HG03103 (cell line): Measurements from ENCODE around the gene FLT4.

ENCODE experiments used
- ATAC-seq: cut with Tn5 transposase; IDR thresholded peaks from one replicate; pipeline ENCODE4 v1.9.1; 2021; ENCODE audit warnings: low read depth; ENCODE audit not compliant: unreplicated experiment

Gene FLT4

DNA sequence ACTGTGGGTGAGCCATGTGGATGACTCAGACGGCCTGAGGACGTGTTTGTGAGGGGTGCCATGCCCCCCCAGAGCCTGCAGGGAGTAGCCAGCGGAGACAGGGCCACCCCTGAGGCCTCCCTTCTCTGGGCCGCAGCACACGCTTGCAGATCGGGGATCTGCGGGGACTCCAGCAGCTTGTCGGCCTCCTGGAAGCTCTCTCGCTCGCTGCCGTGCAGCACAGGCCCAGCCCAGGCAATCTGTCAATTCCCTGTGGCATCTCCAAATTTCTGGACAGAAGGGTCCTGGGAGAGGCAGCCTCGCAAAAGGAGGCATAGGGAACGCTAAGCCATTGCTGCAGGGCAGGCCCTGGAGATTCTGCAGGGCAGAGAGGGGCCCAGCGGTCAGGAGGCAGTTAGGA is 21.2 kb downstream of the FLT4 start:
- ATAC-seq, result no peak

DNA sequence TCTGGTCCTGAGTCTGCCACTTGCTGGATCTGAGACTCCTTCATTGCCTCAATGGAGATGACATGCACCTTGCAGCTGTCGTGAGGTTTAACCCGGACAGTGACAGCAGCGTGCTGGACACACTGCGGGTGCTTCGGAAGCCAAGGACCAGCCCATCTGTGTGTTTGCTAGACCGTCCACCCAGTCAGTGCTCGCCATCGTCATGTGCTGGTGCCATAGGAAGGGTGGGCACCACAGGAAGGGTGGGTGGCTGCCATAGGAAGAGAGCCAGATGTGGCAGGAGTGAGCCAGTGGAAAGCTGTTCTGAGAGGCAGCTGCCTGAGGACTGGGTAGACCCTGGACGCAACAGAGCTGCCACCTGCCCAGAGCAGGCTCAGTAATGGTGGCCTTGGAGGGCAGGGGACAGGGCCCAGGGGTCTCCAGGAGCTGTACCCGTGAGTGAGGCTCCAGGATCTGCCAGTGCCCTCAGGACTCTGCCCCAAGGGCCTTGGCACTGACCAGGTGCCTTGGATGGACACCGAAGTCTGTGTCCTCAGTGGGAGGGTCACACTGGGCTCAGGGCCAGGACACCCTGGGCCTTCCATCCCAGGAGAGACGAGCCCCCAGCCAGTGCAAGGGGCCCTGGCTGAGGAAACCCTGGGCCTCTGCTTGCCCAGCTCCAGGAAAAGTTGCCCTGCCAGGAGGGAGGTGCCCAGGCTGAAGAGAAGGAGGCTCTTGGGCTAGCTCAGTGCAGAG is 21.8 kb downstream of the FLT4 start:
- no peak for ATAC-seq

DNA sequence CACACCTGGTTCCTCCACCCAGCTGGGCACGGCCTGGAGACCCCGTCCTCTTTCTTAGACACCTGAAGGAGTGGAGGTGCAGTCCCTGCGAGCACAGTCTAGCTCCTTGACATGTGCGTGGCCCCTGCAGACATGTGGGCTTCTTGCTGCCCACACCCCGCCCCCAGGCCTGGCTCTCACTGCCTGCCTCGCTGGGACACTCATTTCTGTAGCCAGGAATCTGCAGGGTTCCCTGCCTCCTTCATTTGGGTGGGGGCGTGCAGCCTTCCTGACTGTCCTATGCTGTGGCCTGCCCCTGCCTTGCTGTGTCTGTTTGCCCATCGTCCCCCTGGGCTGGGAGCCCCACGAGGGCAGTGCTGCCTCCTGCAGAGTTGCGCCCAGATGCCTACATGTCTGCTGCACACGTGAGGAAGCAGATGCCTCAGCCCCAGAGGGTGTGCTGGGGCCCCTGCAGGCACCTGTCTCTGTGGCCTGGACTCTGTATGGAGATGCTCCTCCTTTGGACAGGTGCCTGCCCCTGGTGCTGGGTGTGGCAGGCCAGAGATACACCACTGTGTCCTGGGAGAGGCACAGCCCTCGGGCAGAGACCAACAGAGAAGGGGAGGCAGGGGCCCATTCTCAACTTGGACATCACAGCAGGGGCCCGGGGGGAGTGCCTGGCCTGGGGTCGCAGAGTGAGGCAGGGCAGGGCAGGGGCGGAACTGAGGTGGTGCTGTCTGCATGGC is 22.6 kb downstream of the FLT4 start:
- ATAC-seq, result no peak

DNA sequence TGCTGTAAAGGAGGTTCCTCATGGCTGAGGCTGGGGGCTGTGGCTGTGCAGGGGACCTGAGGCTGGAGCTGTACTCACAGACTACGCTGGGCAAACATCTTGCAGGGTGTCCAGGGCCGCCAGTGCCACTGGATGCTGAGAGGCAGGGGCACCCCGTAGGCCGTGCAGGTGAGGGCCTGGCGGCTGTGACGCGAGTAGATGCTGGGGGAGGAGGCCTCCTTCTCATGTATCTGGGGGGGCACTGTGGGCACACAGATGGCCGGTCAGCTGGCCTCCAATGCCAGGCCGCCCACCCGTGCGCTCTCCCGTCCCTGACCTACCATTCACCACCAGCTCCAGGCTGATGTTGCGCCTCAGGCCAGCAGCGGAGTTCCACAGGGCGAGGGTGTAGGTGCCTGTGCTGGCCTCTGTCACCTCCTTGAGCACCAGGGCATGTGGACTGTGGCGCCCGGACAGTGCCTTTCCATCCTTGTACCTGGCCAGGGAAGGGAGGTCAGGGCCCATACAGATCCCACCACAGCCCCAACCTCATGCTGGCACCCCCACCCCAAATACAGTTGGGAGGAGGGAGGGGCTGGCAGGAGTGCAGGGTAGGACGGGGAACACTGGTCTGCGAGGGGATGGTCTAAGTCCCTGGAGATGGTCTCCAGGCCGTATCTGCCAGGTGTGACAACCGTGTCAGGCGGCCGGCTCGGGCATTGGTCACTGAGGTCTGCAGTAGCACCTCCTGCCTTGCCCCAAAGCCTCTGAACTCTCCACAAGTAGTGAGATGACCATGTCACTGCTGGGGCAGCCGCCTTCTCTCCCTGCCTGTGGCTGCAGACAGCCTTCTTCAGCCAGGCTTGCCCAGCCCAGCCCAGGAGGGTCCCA is 23.4 kb downstream of the FLT4 start:
- ATAC-seq, result no peak

DNA sequence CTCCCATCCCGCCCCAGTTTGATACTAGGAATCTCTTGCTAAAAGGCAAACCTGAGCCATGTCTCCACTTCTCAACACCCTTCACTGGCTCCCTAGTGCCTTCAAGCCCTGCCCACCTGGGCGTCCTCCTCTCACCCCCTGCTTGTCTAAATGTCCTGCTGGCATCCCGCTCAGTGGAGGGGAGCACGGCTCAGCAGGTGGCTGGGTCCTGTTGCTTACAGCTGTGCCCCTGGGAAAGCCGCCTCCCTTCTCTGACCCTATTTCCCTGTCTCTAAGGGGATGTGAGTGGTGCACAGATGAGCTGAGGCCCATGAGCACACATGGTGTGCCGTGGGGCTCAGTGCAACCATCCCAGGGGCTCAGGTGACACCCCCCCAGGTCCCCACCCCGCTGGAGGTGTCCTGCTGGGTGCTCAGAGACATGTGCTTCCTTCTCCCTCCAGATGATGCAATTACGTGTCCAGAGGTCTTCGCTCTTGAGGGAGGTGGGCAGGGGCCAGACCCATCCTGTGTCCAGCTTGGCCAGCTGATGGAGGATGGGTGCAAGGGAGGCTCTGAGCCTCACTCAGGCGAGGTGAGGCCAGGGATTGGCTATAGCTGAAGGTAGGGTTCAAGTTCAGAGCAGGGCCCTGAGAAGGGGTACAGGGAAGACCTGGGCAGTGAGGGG is 24.1 kb downstream of the FLT4 start:
- no peak for ATAC-seq

DNA sequence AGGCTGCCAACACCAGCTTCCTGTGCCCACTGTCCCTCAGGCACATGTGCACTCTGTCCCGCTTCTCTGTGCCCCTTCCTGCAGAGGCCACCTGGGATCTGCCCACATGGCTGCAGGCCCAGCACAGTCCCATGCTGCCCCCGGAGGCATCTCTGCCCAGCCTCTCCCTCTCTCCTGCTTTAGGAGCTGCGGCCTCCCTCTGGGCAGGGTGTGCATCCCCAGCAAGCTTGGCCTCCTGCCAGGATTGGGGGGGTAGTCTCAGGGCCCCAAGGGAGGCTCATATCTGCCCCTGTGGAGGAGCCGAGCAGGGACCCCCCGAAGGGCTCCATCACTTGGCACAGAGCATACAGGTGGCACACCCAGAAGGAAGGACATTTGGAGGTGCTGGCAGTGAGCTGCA is 24.8 kb downstream of the FLT4 start:
- ATAC-seq, result no peak

DNA sequence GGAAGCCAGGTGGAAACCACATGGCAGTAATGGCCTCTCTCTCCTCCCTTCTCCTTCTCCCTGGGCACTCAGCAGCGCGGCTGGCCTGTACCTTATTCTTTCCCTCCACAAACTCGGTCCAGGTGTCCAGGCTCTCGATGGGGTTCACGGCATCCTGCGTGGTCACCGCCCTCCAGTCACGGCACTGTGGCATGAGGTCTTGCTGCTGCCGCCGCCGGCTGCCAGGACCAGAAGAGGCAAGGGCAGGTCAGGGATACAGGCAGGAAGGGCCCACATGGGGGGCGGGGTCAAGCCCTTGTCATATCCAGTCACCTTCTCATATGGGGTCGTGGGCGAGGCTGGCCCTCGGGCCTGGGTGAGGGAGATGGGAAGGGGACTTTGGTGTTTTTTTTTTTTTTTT is 25.6 kb downstream of the FLT4 start:
- ATAC-seq, result no peak

DNA sequence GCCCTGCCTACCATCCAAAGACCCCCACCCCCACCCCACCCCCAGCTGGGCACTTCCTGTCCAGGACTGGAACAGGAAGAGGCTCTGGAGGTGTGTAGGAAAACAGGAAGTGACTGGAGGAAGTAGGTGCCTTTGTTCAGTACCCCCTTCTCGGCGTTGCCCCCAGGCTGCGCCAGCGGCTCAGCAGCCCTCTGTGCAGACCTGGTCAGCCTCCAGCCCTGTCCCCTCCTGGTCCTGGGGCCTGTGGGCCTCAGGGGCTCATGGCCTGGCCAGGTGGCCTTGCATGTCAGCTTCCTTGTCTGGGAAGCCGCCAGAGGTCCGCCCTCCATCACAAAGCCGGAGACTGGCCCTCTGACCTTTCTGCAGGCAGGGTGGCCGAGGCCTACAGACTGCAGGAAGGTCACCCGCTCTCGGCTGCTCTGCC is 26.0 kb downstream of the FLT4 start:
- no peak for ATAC-seq

DNA sequence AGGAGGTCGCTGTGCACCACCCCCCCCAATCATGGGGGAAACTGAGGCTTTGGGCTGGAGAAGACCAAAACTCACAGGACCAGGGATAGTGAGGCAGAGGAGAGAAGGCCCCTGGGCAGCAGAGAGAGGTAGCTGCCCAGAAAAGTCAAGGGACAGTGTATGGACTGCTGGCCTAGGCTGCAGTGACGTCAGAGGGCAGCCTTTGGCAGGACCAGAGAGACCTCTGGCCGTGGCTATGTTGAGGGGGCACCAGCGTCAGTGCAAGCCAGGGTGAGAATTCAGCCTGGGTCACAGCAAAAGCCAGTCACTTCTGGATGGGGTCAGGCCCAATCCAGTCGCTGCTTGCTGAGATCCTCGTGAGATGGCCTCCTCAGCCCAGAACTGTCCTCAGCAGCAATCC is 26.5 kb downstream of the FLT4 start:
- no peak for ATAC-seq

DNA sequence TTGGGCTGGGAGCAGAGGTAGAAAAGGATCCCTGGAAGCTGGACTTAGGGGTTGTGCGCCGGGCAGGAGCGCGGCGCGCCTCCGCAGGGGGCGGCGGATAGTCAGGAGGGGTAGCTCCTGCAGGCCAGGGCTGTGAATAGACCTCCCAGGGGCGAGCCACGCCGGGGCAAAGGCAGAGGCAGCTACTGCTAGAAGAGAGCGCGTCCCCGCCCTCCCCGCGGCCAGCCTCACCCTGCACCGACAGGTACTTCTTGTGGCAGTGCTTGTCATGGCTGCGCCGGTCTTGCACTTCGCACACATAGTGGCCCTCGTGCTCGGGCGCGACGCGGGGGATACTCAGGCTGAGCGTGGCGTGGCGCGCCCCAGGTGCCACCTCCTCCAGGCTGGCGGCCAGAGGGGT is 28.1 kb downstream of the FLT4 start:
- ATAC-seq, result no peak

DNA sequence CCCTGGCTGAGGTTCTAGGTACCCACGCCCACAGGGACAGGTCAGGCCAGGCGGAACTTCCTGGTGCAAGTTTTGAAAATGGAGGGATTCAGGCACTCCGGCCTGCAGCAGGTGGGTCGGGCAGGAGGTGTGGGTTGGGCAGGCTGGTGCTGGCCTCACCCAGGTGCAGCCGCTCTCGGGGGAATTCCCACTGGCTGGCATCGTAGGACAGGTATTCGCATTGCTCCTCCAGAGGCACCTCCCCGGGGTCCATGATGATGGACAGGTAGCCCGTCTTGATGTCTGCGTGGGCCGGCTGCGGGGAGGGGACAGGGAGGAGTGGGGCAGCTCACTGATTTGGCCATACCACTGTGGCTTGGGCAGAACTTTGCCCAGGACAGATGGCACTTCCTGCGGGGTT is 29.4 kb downstream of the FLT4 start:
- no peak for ATAC-seq

DNA sequence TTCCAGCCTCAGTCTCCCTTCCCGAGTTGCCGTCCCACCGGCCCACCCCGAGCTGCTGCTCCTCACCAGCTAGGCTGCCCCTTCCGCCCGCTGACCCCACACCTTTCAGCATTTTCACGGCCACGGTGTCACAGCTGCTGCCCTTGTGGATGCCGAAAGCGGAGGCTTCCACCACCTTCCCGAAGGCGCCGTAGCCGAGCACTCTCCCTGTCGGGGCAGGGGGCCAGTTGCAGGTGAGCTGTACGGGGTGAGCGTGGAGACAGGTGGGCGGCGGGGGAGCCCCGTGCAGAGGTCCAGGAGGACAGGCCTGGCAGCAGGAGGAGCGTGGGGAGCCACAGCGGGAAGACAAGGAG is 29.9 kb downstream of the FLT4 start:
- ATAC-seq, result no peak

DNA sequence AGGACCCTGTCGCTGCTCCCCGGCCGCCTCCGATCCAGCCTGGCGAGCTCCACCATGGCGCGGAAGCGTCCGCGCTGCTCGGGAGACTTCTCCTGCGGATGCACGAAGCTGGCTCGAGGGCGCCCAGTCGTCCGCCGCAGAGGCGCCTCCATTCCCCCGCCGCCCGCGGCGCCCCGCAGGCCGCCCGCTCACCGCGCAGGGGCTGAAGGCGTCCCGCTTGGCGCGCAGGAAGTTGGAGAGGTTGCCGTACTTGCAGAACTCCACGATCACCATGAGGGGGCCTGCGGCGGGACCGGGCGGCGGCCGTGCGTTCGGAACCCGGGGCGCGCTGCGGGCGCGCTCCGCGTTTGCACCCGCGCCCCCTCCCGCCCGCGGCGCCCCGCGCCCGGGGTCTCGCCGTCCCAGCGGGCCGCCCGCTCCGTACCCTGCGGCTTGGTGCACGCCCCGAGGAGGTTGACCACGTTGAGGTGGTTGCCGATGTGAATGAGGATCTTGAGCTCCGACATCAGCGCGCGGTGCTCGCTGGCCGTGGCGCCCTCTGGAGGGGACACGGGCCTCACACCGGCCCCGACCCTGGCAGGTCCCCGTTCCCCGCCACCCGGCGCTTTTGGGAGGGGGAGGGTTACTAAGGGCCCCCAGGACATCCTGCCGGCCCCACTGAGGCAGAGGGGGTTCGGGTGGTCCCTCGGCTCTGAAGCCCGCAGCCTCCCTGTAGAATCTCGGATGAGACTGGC is 30.4 kb downstream of the FLT4 start:
- peak; percentile 72 for ATAC-seq

DNA sequence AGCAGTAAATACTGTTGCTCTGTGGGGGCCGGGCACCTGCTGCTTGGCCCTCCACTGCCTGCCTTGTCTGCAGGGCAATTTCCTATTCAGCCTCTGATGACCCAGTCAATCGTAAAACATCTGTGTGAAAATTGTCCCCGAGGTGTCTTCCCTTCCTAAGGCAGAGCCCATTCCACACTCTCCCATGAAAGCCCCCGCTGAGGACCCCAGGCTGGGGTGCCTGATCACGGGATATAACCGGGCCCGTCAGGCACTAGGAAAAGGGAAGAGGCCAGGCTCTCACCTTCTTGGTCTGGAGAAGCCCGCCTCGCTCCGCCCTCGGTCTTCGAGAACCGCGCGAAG is 30.9 kb downstream of the FLT4 start:
- no peak for ATAC-seq

DNA sequence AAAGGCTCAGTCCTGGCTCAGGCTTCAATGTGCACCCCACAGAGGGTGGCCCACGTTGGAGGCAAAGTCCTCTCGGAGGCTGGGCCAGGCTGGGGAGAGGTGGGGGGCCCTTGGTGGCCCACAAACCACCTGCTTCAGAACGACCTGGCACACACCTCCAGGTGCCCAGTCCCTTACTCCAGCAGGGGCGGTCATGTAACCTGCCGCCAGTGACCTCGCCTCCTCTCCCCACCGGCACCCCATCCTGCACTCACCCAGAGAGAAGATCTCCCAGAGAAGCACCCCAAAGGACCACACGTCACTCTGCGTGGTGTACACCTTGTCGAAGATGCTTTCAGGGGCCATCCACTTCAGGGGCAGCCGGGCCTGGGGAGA is 35.6 kb downstream of the FLT4 start:
- ATAC-seq, result no peak

DNA sequence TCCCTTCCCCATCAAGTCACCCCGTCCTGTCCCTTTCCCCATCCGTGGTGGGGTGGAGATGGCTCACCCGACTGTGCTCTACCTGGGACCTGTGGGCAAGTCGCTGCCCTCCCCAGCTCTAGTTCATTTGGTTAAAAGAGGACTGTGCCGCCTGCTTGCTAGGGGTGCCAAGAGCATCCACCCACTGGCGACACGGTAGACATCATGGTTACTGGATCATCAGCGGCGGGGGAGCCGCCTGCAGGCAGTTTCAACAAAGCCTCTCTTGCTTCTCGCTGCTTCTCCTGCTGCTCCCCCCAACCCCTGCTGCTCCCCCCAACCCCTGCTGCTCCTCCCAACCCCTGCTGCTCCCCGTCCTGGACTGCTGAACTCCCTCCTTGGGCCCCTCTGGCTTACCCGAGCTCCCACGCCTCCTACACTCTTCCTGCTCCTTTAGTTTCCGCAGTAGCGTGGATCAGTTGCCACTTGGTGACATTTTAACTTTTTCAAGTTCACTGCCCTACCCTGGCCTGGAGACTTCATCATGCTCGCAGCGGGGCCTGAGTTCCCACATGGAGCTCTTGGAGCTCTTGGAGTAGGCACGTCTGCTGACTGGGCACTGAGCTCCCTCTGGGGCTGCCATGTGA is 36.1 kb downstream of the FLT4 start:
- no peak for ATAC-seq

DNA sequence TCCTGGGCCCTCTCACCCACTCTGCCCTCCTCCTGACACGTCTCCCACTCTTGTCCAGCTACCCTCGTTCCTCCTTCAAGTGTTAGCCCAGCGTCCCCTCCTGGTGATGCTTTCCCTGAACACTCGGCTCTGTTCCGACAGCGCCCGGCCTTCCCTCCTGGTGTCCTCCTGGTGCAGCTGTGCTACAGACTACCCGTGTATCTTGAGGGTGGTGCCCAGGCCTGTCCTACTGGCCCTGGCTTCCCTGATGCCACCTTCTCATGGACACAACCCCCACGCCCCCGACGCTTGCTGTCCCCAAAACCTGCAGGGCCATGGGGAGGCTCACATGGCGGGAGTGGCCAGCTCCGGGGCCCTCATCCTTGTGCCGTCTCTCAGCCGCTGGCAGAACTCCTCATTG is 36.7 kb downstream of the FLT4 start:
- ATAC-seq, result no peak

DNA sequence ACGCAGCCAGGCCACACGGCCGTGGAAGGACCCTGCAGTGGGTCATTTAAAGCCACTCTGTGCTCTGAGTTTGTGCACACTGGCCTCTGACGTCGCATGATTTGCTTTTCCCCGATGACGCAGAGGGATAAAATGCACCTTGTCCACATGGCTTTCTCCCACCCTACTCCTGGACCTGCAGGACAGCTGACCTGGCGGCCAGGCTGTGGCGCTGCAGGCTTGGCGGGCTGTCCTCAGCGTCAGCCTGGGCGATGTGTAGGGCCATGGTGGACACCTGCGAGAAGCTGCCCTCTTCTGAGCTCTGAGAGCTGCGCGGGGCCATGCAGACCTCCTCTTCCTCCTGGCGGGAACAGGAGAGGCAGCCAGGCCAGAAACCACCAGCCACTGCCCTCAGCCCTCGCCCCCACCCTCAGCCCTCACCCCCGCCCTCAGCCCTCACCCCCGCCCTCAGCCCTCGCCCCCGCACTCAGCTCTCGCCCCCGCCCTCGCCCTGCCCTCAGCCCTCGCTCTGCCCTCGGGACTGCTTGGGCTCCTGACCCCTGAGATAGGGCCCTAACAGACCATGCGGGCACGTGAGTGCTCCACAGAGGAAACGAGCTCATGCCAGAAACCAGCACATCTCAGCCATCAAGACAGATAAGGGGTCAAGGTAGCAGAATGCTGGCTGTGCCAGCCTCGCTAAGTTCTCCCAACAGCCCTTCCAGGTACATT is 38.1 kb downstream of the FLT4 start:
- no peak for ATAC-seq

DNA sequence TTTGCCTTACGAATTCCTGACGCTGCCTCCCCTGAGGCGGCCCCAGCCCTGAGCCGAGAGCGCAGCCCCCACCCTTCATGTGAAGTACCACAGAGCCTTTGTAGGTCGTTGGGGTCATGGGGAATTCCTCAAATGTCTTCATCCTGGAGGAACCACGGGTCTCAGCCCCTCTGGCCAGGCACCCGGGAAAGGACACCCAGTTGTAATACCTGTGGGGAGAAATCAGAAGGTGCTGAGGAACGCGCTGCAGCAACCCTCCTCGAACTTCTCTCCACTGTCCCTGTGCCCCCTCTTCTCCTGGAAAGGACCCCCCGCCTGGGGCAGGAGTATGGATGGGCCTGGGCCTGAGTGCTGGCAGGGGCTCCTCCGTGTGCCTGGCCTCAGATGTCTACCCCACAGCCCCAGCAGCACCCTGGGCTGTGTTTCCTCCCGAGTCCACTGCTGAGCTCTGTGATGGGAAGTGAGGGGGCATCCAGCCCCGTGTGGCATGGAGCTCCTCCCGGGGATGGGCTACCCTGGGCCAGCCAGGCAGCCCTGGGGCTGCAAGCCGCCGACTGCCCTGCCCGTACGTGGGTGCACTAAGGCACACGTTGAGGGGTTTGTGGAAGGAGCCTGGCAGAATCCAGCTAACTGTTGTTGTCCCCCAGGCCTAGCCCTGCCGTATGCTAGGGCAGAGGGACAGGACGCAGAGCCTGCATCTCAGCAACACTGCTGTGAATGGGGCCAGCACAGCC is 39.4 kb downstream of the FLT4 start:
- no peak for ATAC-seq
